NAMALWA (cell line): ENCODE data around the gene RRP8.

Experiments
- DNase-seq: peaks from one replicate; pipeline ENCODE4 v3.0.0-alpha.2; 2015; ENCODE audit warnings: low spot score

Gene RRP8

DNA sequence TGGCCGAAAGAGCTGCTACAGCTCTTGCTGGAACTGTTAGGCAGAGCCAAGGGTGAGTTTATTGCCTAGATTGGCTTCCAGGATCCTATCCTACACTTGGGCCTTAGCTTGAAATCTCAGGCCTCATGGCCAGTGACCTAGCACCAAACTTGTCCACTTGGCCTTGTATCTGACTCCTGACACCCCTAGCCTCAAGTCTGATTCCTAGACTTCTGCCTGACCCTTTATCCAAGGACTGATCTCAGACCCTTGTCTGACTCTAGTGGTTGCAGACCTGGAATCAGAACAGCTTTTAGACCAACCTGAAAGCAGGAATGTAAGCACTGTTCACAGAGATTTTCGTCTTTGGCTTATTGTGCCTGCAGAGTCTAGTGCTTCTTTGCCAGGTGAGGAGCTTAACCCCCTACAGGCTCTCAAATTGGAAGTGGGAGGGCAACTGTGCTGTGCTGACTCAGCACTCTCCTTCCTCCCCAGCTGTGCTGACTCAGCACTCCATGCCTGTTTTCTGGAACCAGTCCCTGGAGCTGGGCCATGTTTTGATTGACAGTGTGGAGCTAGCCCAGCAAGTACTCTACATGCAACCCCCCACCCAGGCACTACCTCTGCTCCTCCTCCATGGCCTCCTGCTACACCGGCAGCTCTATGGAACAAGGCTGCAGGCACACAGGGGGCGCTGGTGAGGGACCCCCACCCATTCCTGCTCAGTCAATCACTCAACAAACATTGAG, 35.1 kb downstream of the RRP8 start:
- no peak for DNase-seq

GRCh38 chr11:6567371-6567745, 36.1 kb downstream of the RRP8 start:
- no peak for DNase-seq

DNA sequence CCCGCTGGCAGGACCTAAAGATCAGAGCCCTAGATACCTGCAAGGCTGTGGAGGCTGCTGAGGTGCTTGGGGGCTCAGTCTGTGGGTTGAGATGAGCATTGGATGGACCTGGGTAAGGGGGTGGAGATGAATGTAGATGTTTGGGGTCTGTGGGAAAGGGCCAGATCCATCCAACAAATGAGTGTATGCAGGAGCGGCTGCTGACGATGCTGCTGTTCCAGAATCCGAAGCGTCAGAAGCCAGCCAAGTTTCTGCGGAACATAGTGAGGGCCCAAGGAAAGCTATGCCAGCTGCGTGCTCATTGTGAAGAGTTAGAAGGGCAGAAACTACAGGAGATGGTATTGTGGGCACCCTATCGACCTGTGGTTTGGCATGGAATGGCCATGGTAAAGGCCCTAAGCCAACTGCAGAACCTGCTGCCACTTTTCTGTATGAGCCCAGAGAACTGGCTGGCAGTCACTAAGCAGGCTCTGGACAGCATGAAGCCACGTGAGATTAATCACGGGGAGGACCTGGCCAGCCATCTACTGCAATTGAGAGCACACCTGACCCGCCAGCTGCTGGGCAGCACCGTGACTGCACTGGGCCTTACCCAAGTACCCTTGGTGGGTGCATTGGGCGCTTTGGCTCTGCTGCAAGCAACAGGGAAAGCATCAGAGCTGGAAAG, 36.6 kb downstream of the RRP8 start:
- DNase-seq: no peak

GRCh38 chr11:6565988-6566703, 37.3 kb downstream of the RRP8 start:
- DNase-seq: no peak

- DNase-seq: no peak
Measured at GRCh38 chr11:6565325-6565724, 38.1 kb downstream of the RRP8 start.

GRCh38 chr11:6563667-6564066, 39.7 kb downstream of the RRP8 start:
- DNase-seq: no peak

GRCh38 chr11:6563121-6563619, 40.2 kb downstream of the RRP8 start:
- no peak for DNase-seq

DNA sequence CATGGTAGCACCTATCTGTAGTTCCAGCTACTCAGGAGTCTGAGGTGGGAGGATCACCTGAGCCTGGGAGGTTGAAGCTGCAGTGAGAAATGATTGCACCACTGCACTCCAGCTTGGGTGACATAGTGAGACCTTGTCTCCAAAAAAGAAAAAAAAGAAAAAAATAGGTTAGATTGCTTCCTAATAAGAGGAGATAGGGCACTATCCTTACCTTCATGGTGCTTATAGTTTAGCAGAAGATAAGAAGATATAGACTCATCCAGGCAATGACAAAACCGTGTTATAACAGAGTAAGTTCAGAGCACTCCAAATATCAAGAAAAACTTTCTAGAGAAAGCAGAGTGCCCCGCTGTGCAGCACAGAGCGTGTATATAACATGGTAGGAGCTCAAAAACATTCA, 42.1 kb downstream of the RRP8 start:
- DNase-seq: no peak

DNA sequence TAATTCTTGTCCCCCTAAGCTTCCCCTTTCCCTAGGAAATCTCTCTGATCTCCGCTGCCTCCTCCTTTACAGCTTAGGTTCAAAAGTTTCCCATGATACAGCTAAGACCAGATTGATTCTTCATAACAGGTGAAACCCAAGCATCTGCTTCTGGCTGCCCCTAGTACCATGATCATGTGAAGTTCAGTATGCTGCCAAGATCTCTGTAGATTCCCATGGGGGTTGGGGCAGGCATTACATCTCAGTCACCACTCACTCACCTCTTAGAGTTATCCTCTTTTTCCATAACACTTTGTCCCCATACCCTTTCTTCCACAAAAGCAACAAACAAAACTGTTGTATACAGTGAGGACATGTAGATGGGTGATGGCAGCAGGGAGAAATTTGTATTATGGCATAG, 44.0 kb downstream of the RRP8 start:
- DNase-seq: no peak

DNA sequence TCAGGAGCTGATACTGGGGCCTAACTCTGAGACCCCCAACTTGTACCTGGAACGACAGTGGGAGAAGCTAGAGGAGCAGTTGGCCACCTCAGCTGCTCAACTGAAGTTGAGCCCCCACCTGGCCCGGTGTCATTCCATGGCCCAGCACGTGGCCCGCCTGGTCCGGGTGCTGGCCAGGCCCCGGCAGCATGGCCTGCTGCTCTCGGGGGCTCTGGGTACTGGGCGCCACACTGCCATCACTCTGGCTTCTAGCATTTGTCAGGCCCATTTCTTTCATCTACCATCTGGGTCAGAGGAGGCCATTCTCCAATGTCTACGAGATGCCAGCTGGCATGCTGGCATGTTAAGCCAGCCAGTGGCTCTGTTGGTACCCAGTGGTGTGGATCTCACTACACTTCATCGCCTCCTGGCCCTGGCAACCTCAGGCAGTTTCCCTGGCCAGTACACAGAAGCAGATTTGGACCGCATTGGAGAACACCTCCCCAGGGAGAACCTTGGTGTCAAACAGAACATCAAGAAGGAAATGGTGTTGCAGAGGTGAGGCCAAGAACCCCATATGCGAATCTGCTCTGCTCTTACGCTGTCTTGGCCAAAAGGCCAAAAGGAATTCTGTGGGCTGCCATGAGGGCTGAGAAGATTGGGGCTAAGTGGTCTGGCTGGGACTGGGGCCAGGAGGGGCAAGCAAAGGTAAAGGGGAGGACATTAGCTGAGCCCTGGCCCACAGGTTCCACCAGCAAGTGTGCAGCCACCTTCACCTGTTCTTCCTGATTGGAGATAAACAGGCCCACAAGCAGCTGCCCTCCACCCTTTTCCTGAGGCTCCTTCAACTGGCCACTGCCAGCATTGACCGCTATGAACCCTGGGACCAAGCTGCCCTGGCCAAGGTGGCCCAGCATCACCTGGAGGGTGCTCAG, 45.4 kb downstream of the RRP8 start:
- no peak for DNase-seq

GRCh38 chr11:6557063-6557462, 46.4 kb downstream of the RRP8 start:
- no peak for DNase-seq

- DNase-seq: no peak
Measured at GRCh38 chr11:6556139-6556949, 47.1 kb downstream of the RRP8 start.

- no peak for DNase-seq
Measured at GRCh38 chr11:6554828-6555706, 48.3 kb downstream of the RRP8 start.

GRCh38 chr11:6553634-6554033, 49.8 kb downstream of the RRP8 start:
- no peak for DNase-seq

DNA sequence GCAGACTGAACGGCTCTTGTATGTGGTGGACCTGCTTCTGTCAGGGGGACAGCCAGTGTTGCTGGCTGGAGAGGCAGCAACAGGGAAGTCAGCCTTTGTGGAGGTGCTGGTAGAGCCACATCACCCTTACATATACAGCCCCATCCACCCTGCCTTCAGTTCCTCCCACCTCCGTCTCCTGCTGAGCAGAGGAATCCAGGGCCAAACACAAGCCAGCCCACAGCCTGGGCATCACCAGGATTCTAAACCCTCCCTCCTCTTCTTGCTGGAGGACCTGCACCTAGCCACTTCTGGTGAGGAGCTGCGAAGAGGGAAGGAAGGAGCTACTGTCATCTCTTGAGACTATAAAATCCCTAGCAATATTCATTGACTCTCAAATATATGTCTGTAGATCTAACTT, 54.8 kb downstream of the RRP8 start:
- no peak for DNase-seq

DNA sequence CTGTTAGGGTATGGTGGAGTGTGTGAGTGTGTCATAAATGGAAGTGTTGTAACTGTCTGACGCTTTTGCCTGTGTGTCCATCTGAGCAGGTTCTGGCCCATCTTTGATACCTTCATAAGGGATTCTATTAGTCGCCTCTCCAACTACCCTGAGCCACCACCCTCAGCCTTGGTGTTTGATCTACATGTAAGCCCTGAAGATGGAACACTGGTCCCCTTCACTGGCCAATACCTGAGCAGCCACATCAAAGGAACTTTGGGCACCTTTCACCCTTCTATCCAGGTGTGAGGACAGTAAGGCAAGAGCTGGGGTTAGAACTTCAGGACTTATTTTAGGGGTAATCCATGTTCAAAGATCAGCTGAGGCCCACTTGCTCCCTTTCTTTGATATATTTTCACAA, 55.3 kb downstream of the RRP8 start:
- DNase-seq: no peak

- DNase-seq: no peak
Measured at GRCh38 chr11:6547177-6547576, 56.2 kb downstream of the RRP8 start.

DNA sequence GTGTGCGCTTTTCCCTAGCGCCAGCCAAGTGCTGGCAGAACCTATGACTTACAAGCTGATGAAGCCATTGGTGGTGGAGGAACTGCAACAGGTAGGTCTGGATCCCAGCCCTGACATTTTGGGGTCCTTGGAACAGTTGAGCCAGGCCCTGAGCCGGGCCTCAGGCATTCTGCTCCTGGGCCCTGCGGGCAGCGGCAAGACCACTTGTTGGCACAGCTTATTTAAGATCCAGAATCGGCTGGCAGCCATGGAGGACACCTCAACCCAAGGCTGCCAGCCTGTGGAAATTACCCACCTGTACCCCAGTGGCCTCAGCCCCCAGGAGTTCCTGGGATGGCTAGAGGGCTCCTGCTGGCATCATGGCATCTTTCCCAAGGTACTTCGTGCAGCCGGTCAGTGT, 56.7 kb downstream of the RRP8 start:
- no peak for DNase-seq

GRCh38 chr11:6545917-6546605, 57.4 kb downstream of the RRP8 start:
- no peak for DNase-seq
